T-cell (primary cell): ENCODE data around the gene C20orf141. TPM values are rescaled to one million over a fixed set of nuclear protein-coding genes. Genes with fewer than 3 reads are reported as not detected.
"Not testable (repeated sequence)": the region's sequence is repeated elsewhere in the genome, so short reads cannot be mapped to it uniquely, and the experiment has no call there.

Experiments
- ATAC-seq, 4 experiments: fragments of 200-7000 bp in 3 of 4; fragments of 150-1000 bp in 1 of 4; cut with Tn5 transposase; replicated peaks in 1 of 4; 1 replicate in 3 of 4; 2 replicates in 1 of 4; pipeline ENCODE4 v1.10.0; 2021; ENCODE audit warnings: moderate library complexity in 3 of 4, mild to moderate bottlenecking in 2 of 4, moderate number of reproducible peaks in 1 of 4
- CTCF ChIA-PET, 2 donors: fragments of 300-600 bp; sonication (Branson Sonifier 250); formaldehyde crosslinking; loops; one replicate each; lab custom pipeline; 2022; ENCODE audit warnings: antibody characterized with exemption in 2 of 2; lab: Charles Lee
- POLR2A ChIA-PET, 2 donors: fragments of 300-600 bp; sonication (Branson Sonifier 250); formaldehyde crosslinking; loops; one replicate each; lab custom pipeline; 2022; ENCODE audit warnings: antibody characterized with exemption in 2 of 2; lab: Charles Lee
- DNase-seq, 35 experiments: peaks; one replicate each; pipeline versions ENCODE4 v3.0.0 to v3.0.0-alpha.2; 2013 to 2023
- H3K27ac ChIP-seq: one replicate; pipeline ENCODE4 v1.5.1; 2013; ENCODE audit warnings: low read length
- H3K27me3 ChIP-seq, 2 experiments: replicated peaks in 1 of 2; 1 replicate in 1 of 2; 2 replicates in 1 of 2; pipeline versions ENCODE4 v1.6.1 to v1.7.0; 2013; ENCODE audit warnings: low read length in 1 of 2, mixed read lengths in 1 of 2; ENCODE audit not compliant: control insufficient read depth in 2 of 2, insufficient read depth in 2 of 2; ENCODE audit errors: extremely low read depth in 1 of 2
- H3K36me3 ChIP-seq, 2 donors: 1 replicate in 1 of 2; 2 replicates in 1 of 2; pipeline versions ENCODE4 v1.6.1 to v1.7.0; 2013; ENCODE audit warnings: low read length in 1 of 2; ENCODE audit not compliant: control insufficient read depth in 2 of 2, insufficient read depth in 1 of 2; ENCODE audit errors: extremely low read depth in 1 of 2
- H3K4me1 ChIP-seq, 2 experiments: 1 replicate in 1 of 2; 2 replicates in 1 of 2; pipeline versions ENCODE4 v1.6.1 to v1.7.0; 2013; ENCODE audit warnings: low read length in 2 of 2, mixed read lengths in 1 of 2; ENCODE audit not compliant: insufficient read depth in 2 of 2, control insufficient read depth in 1 of 2; ENCODE audit errors: extremely low read depth in 1 of 2
- H3K4me3 ChIP-seq, 2 donors: 1 replicate in 1 of 2; 2 replicates in 1 of 2; pipeline versions ENCODE4 v1.5.1 to v1.7.0; 2013; ENCODE audit warnings: mild to moderate bottlenecking in 2 of 2, low read length in 1 of 2, moderate library complexity in 1 of 2; ENCODE audit not compliant: control insufficient read depth in 1 of 2; ENCODE audit errors: extremely low read depth in 1 of 2
- H3K9me3 ChIP-seq: 2 replicates; pipeline ENCODE4 v1.7.0; 2013
- H3K27ac Mint-ChIP-seq, 2 donors: one replicate each; pipeline ENCODE4 v1.8.0; 2020 to 2021; ENCODE audit warnings: mild to moderate bottlenecking in 2 of 2, mixed read lengths in 2 of 2
- H3K27me3 Mint-ChIP-seq, 2 donors: one replicate each; pipeline ENCODE4 v1.8.0; 2021 to 2022; ENCODE audit warnings: mixed read lengths in 2 of 2
- H3K36me3 Mint-ChIP-seq: one replicate; pipeline ENCODE4 v1.8.0; 2021; ENCODE audit warnings: mixed read lengths
- H3K4me1 Mint-ChIP-seq, 3 donors: one replicate each; pipeline ENCODE4 v1.8.0; 2020 to 2022; ENCODE audit warnings: mixed read lengths in 3 of 3, mild to moderate bottlenecking in 1 of 3
- H3K4me3 Mint-ChIP-seq, 3 donors: one replicate each; pipeline ENCODE4 v1.8.0; 2020 to 2022; ENCODE audit warnings: mild to moderate bottlenecking in 3 of 3, mixed read lengths in 3 of 3, moderate library complexity in 3 of 3
- H3K9me3 Mint-ChIP-seq, 3 donors: one replicate each; pipeline ENCODE4 v1.8.0; 2020 to 2022; ENCODE audit warnings: mixed read lengths in 3 of 3
- WGBS: methylation state at CpG from one replicate; pipeline ENCODE4 v1.1.5; 2013; ENCODE audit warnings: missing lambda C conversion rate; ENCODE audit not compliant: insufficient coverage; 5-methylcytosine and 5-hydroxymethylcytosine counted together
- total RNA-seq, 35 experiments: library from RNA in 6 of 35; stranded (reverse) in 6 of 35; fragments of 120-200 nt in 1 of 35; gene quantifications; one replicate each; pipeline versions ENCODE4 v1.2.1 to v1.2.4 and lab custom pipeline; 2013 to 2026

Gene C20orf141
- total RNA-seq, 5 donors from 2014 or later (not counting 1 experiment from before 2014, with no cell fraction given): not detected

GRCh38 chr20:2825761-2826160, 11.0 kb downstream of the C20orf141 start:
- no peaks in the 10 kb centered on the region for H3K9me3 ChIP-seq
- CTCF ChIA-PET: no interaction called here
- H3K4me3 ChIP-seq: no peak overlapping the region
- H3K4me1 Mint-ChIP-seq: peaks cover 23 to 31% (median 24%) of the 10 kb centered on the region in 3 donors
- POLR2A ChIA-PET: no interaction called here
- H3K27me3 ChIP-seq: peaks cover 2 to 9% of the 10 kb centered on the region in 2 experiments
- H3K36me3 ChIP-seq: no peaks in the 10 kb centered on the region
- peaks cover 19 to 21% of the 10 kb centered on the region in 2 experiments for H3K4me1 ChIP-seq
- peak overlapping the region; percentile 17 to 68 (median 39) for H3K4me3 Mint-ChIP-seq
- peaks cover 23 to 24% of the 10 kb centered on the region in 2 donors for H3K27me3 Mint-ChIP-seq
- no CpG with 5 or more reads among the region's 2 CpGs for WGBS
- no peaks in the 10 kb centered on the region for H3K9me3 Mint-ChIP-seq
- H3K36me3 Mint-ChIP-seq: no peaks in the 10 kb centered on the region
- peak in 1 of 35 experiments; percentile 43 for DNase-seq
- peak in 2 of 4 experiments; percentile 36 to 54 for ATAC-seq
- no peak overlapping the region for H3K27ac Mint-ChIP-seq
- no peak overlapping the region for H3K27ac ChIP-seq

DNA sequence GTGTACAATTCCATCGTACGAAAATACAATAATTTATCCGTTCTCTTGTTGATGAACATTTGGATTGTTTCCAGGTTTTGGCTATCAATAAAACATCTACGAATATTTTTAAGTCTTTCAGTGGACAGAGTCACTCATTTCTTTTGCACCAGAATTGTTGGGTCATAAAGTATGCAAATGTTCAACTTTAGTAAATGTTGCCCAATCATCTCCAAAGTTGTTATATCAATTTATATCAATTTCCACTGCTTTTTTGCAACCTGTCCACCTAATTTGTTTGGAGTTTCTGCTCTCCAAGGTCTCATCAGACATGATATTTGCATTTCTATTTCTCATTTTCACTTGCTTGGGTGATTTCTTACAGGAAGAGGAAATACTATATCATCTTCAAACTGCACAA, 11.9 kb downstream of the C20orf141 start:
- Histone ChIP-seq H3K27me3 (no peaks in the 10 kb centered on the region), H3K27ac (no peak overlapping the region), H3K4me3 (no peak overlapping the region), H3K36me3 (no peaks in the 10 kb centered on the region), H3K4me1 (peaks cover 12 to 15% of the 10 kb centered on the region in 2 experiments), H3K9me3 (no peaks in the 10 kb centered on the region)
- POLR2A ChIA-PET: interaction anchor here in 1 of 2 donors (0.7 kb wide), 1 partner anchor 109 kb away, joined by 6 read pairs; no protein-coding TSS in a partner anchor
- Mint-ChIP-seq H3K9me3 (no peaks in the 10 kb centered on the region), H3K27ac (no peak overlapping the region), H3K27me3 (peaks cover 20 to 21% of the 10 kb centered on the region in 2 donors), H3K36me3 (no peaks in the 10 kb centered on the region), H3K4me1 (peaks cover 20 to 27% (median 21%) of the 10 kb centered on the region in 3 donors), H3K4me3 (peak overlapping the region in 1 of 3 donors; percentile 68)
- WGBS: no CpG with 5 or more reads among the region's 4 CpGs
- no peak for ATAC-seq
- CTCF ChIA-PET: no interaction called here
- DNase-seq: no peak

DNA sequence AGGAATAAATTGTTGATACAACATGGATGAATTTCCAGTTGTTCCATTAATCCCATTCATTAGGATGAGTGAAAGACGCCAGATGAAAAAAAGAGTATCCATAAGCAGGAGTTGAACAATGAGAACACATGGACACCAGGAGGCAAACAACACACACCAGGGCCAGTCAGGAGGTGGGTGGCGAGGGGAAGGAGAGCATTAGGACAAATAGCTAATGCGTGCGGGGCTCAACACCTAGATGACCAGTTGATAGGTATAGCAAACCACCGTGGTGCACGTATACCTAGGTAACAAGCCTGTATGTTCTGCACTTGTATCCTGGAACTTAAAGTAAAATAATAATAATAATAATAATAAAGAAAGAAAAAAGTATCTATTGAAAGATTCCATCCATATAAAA, 14.6 kb downstream of the C20orf141 start:
- H3K27me3 ChIP-seq: no peaks in the 10 kb centered on the region
- H3K4me3 Mint-ChIP-seq: no peak overlapping the region
- 100% methylated on average over 1 of the region's 6 CpGs for WGBS
- DNase-seq (no peak), ATAC-seq (no peak)
- no peak overlapping the region for H3K27ac ChIP-seq
- no peaks in the 10 kb centered on the region for H3K36me3 ChIP-seq
- peaks cover 5 to 11% of the 10 kb centered on the region in 2 experiments for H3K4me1 ChIP-seq
- H3K27me3 Mint-ChIP-seq: peaks cover 19% of the 10 kb centered on the region in 2 donors
- H3K9me3 ChIP-seq: no peaks in the 10 kb centered on the region
- no peaks in the 10 kb centered on the region for H3K36me3 Mint-ChIP-seq
- POLR2A ChIA-PET: no interaction called here
- no peak overlapping the region for H3K4me3 ChIP-seq
- no peak overlapping the region for H3K27ac Mint-ChIP-seq
- peaks cover 16 to 20% (median 19%) of the 10 kb centered on the region in 3 donors for H3K4me1 Mint-ChIP-seq
- CTCF ChIA-PET: no interaction called here
- no peaks in the 10 kb centered on the region for H3K9me3 Mint-ChIP-seq

GRCh38 chr20:2831206-2831605, 16.4 kb downstream of the C20orf141 start:
- Mint-ChIP-seq H3K27me3 (peaks cover 14 to 15% of the 10 kb centered on the region in 2 donors), H3K4me1 (peaks cover 10 to 13% (median 12%) of the 10 kb centered on the region in 3 donors)
- H3K4me3 ChIP-seq, H3K36me3 ChIP-seq, H3K9me3 Mint-ChIP-seq, H3K27me3 ChIP-seq, H3K4me3 Mint-ChIP-seq, DNase-seq, H3K27ac ChIP-seq, H3K27ac Mint-ChIP-seq, POLR2A ChIA-PET, ATAC-seq, H3K9me3 ChIP-seq, H3K36me3 Mint-ChIP-seq, H3K4me1 ChIP-seq: not testable (repeated sequence)
- 100% methylated on average over 3 of the region's 7 CpGs for WGBS
- CTCF ChIA-PET: interaction anchor here in 1 of 2 donors (0.6 to 0.7 kb wide), 2 partner anchors 20 to 40 kb away, joined by 6 to 8 read pairs; no protein-coding TSS in a partner anchor

- Histone ChIP-seq H3K4me1 (peaks cover 0 to 5% of the 10 kb centered on the region in 2 experiments), H3K4me3 (no peak overlapping the region), H3K27me3 (no peaks in the 10 kb centered on the region), H3K36me3 (peaks cover 0 to 12% of the 10 kb centered on the region in 2 donors), H3K27ac (no peak overlapping the region), H3K9me3 (no peaks in the 10 kb centered on the region)
- no CpG with 5 or more reads among the region's 1 CpG for WGBS
- POLR2A ChIA-PET: no interaction called here
- Mint-ChIP-seq H3K4me3 (no peak overlapping the region), H3K27ac (no peak overlapping the region), H3K27me3 (peaks cover 0 to 3% of the 10 kb centered on the region in 2 donors), H3K36me3 (peaks cover 15% of the 10 kb centered on the region), H3K9me3 (no peaks in the 10 kb centered on the region), H3K4me1 (peaks cover 0 to 14% (median 6%) of the 10 kb centered on the region in 3 donors)
- CTCF ChIA-PET: no interaction called here
- DNase-seq (no peak), ATAC-seq (no peak)
Measured at GRCh38 chr20:2833761-2834160, 19.0 kb downstream of the C20orf141 start.

DNA sequence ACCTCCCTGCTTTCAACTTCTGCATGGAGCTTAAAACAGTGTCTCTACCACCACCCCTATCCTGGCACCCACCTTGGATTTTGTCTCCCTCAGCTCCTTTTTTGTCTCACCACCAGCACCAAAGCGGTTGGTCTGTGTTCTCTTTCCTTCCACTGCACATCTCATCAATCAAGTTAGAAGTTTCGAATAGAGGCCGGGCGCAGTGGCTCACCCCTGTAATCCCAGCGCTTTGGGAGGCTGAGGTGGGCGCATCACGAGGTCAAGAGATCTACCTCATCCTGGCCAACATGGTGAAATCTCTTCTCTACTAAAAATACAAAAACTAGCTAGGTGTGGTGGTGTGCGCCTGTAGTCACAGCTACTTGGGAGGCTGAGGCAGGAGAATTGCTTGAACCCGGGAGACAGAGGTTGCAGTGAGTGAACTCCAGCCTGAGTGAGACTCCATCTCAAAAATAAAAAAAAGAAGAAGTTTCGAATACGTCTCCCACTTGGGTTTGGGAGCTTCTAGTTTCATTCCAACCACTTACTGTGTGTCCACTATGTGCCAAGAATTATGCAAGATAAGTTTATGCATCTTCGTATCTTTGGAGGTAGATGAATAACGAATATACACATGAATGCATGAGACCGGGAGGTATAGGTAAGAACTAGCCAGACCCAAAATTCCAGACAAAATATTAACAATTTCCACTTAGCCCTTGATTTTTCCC, 19.8 kb downstream of the C20orf141 start:
- DNase-seq (no peak), ATAC-seq (no peak)
- whole genome bisulfite sequencing: 100% methylated on average over 1 of the region's 14 CpGs
- Histone ChIP-seq H3K9me3 (no peaks in the 10 kb centered on the region), H3K4me1 (peaks cover 0 to 13% of the 10 kb centered on the region in 2 experiments), H3K27ac (no peak overlapping the region), H3K4me3 (no peak overlapping the region), H3K36me3 (peaks cover 0 to 12% of the 10 kb centered on the region in 2 donors), H3K27me3 (no peaks in the 10 kb centered on the region)
- peaks cover 15% of the 10 kb centered on the region for H3K36me3 Mint-ChIP-seq
- POLR2A ChIA-PET: no interaction called here
- no peak overlapping the region for H3K4me3 Mint-ChIP-seq
- H3K9me3 Mint-ChIP-seq: no peaks in the 10 kb centered on the region
- H3K27ac Mint-ChIP-seq: no peak overlapping the region
- H3K4me1 Mint-ChIP-seq: peaks cover 6 to 20% (median 12%) of the 10 kb centered on the region in 3 donors
- CTCF ChIA-PET: no interaction called here
- no peaks in the 10 kb centered on the region for H3K27me3 Mint-ChIP-seq
